OCI-LY7 (cell line): ENCODE data around the gene FHIT.

Experiments
- EZH2phosphoT487 ChIP-seq: fragments of 200-600 bp; sonication (generic); IDR thresholded peaks from 2 replicates; pipeline ENCODE4 v1.6.1; 2018; ENCODE audit warnings: low read depth, borderline replicate concordance, mild to moderate bottlenecking, mixed run types, antibody characterized with exemption, low read length, moderate library complexity, mixed read lengths
- TF ChIP-seq, protein P1 (sequence below): fragments of 200-600 bp; sonication (generic); conservative IDR thresholded peaks from 2 replicates; pipeline ENCODE4 v1.5.1; 2014; ENCODE audit warnings: mild to moderate bottlenecking, antibody characterized with exemption, low read length, moderate library complexity, mixed read lengths

DNA sequence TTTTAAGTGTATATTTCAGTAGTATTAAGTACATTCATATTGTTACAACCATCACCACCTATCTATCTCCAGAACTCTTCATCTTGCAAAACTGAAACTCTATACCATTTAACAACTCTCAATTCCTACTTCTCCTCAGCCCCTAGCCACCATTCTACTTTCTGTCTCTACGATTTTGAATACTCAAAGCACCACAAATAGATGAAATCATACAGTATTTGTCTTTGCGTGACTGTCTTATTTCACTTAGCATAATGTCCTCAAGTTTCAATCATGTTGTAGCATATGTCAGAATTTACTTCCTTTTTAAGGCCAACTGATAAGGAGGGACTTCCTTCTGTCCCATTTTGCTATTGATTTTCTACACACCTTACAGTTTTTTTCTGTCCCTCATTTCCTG is 593.3 kb downstream of the FHIT start:
- TF ChIP-seq, protein P1, sequence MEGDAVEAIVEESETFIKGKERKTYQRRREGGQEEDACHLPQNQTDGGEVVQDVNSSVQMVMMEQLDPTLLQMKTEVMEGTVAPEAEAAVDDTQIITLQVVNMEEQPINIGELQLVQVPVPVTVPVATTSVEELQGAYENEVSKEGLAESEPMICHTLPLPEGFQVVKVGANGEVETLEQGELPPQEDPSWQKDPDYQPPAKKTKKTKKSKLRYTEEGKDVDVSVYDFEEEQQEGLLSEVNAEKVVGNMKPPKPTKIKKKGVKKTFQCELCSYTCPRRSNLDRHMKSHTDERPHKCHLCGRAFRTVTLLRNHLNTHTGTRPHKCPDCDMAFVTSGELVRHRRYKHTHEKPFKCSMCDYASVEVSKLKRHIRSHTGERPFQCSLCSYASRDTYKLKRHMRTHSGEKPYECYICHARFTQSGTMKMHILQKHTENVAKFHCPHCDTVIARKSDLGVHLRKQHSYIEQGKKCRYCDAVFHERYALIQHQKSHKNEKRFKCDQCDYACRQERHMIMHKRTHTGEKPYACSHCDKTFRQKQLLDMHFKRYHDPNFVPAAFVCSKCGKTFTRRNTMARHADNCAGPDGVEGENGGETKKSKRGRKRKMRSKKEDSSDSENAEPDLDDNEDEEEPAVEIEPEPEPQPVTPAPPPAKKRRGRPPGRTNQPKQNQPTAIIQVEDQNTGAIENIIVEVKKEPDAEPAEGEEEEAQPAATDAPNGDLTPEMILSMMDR = no peak
- TF ChIP-seq EZH2phosphoT487 = no peak
